Hypothalamus (tissue), 51 donors: Measurements from ENCODE around the gene SMPX.

ENCODE experiments used
- DNase-seq, 51 donors: peaks; one replicate each; lab custom pipeline; 2025; lab: John Stamatoyannopoulos, UW

SMPX gene

GRCh38 chrX:21717802-21718201 lies 40.1 kb downstream of the SMPX start:
- DNase-seq = no peak

- DNase-seq = no peak
These were observed 42.1 kb downstream of the SMPX start for GRCh38 chrX:21715825-21716224.

GRCh38 chrX:21715337-21715736 lies 42.6 kb downstream of the SMPX start:
- no peak for DNase-seq

GRCh38 chrX:21711848-21712197 lies 46.1 kb downstream of the SMPX start:
- no peak for DNase-seq

- no peak for DNase-seq
These were observed 46.6 kb downstream of the SMPX start for GRCh38 chrX:21711129-21711847.

- no peak for DNase-seq
These were observed 49.8 kb downstream of the SMPX start for GRCh38 chrX:21708116-21708515.

GRCh38 chrX:21705225-21705624 lies 52.7 kb downstream of the SMPX start:
- no peak for DNase-seq

GRCh38 chrX:21702725-21703124 lies 55.2 kb downstream of the SMPX start:
- no peak for DNase-seq

- no peak for DNase-seq
These were observed 56.9 kb downstream of the SMPX start for GRCh38 chrX:21700967-21701366.

- no peak for DNase-seq
These were observed 57.6 kb downstream of the SMPX start for GRCh38 chrX:21700275-21700674.

- no peak for DNase-seq
These were observed 58.8 kb downstream of the SMPX start for GRCh38 chrX:21699136-21699535.

GRCh38 chrX:21698272-21698671 lies 59.6 kb downstream of the SMPX start:
- DNase-seq = no peak

GRCh38 chrX:21691512-21692018 lies 66.4 kb downstream of the SMPX start:
- no peak for DNase-seq

GRCh38 chrX:21683941-21684340 lies 74.0 kb downstream of the SMPX start:
- DNase-seq = no peak

- no peak for DNase-seq
These were observed 79.8 kb downstream of the SMPX start for GRCh38 chrX:21678048-21678612.

- DNase-seq = no peak
These were observed 82.0 kb downstream of the SMPX start for GRCh38 chrX:21675931-21676330.

- DNase-seq = no peak
These were observed 83.3 kb downstream of the SMPX start for GRCh38 chrX:21674430-21675186.

- DNase-seq = no peak
These were observed 91.2 kb downstream of the SMPX start for GRCh38 chrX:21666679-21667078.

GRCh38 chrX:21666252-21666651 lies 91.7 kb downstream of the SMPX start:
- DNase-seq = no peak

- DNase-seq = no peak
These were observed 95.2 kb downstream of the SMPX start for GRCh38 chrX:21662761-21663160.

- DNase-seq = no peak
These were observed 96.6 kb downstream of the SMPX start for GRCh38 chrX:21661316-21661715.

GRCh38 chrX:21660156-21660555 lies 97.8 kb downstream of the SMPX start:
- DNase-seq = no peak
